Cardiac septum (tissue), 1 donor: ENCODE measurements around the gene FLOT2. TPM values are rescaled to one million over a fixed set of nuclear protein-coding genes. Genes with fewer than 3 reads are reported as not detected.
"Not testable (repeated sequence)": the region's sequence is repeated elsewhere in the genome, so short reads cannot be mapped to it uniquely, and the experiment has no call there.

Experiments used
- DNase-seq: peaks from one replicate; pipeline ENCODE4 v3.0.0-alpha.2; 2020; ENCODE audit warnings: low spot score
- intact Hi-C: fragments of 100-400 bp; cut with DNase I; formaldehyde crosslinking; loops from one replicate; pipeline ENCODE4 v1.14.0; 2022
- total RNA-seq: library from RNA; stranded (reverse); fragmentation: NEBNext Ultra II Directional; extraction: Animal tissue kit (Norgen Biotek cat#: 25700); gene quantifications from one replicate; pipeline ENCODE4 v1.2.1, GENCODE V29; 2021
- donor health status: DM: no; HTN: no; CAD: no.

FLOT2 gene
- total RNA-seq, 1 donor from 2014 or later, result 80.4 TPM

DNA sequence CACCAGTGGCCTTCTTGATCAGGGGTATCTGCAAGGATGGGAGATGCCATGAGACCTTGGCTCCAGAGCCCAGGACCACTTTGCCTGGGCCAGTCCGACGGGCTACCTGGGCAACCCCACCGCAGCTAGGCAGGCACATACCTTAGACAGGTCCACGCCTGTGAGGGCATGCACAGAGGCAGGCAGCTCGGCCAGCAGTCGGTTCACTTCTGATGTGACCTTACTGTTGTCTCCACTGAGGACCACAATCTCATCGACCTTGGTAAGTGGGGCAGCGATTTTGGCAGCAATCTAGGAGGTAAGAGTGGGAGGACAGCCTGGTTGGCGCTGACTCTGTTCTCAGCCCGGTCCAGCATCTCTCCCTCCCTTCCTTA is 17.0 kb downstream of the FLOT2 start:
- DNase-seq, result no peak
- intact Hi-C loops, result no loop called here

GRCh38 chr17:28879886-28880571 is 17.5 kb downstream of the FLOT2 start:
- no peak for DNase-seq
- intact Hi-C loops, result no loop called here

GRCh38 chr17:28878981-28879380 is 18.6 kb downstream of the FLOT2 start:
- no peak for DNase-seq
- intact Hi-C loops, result no loop called here

- DNase-seq, result no peak
- intact Hi-C loops, result no loop called here
Measured at GRCh38 chr17:28878158-28878910, 19.2 kb downstream of the FLOT2 start.

- intact Hi-C loops, DNase-seq: not testable (repeated sequence)
Measured at GRCh38 chr17:28877150-28877711, 20.3 kb downstream of the FLOT2 start.

DNA sequence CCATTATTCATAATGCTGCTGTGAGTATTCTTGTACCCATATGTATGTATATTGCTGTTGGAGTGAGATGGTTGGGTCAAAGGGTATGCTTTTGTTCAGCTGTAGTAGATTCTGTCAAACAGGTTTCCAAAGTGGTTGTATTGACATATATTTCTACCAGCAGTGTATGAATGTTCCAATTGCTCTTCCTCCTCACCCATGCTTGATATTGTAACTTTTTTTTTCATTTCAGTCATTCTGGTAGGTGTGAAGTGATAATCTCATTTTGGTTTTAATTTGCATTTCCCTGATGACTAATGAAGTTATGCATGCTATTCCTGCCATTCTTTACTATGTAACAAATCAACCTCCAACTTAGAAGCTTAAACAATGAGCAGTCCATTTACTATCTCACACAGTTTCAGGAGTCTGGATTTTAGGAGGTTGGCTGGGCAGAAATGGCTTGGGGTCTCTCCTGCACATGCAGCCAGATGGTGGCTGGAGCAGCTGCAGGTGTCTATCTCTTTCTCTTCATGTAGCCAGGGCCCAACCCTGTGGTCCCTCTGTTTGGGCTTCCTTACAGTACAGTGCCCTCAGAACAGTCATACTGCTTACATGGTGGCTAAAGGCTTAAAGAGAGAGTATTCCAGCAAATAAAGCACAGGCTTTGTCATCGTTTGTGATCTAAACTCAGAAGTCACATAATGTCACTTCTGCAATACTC is 21.5 kb downstream of the FLOT2 start:
- intact Hi-C loops, result no loop called here
- no peak for DNase-seq

DNA sequence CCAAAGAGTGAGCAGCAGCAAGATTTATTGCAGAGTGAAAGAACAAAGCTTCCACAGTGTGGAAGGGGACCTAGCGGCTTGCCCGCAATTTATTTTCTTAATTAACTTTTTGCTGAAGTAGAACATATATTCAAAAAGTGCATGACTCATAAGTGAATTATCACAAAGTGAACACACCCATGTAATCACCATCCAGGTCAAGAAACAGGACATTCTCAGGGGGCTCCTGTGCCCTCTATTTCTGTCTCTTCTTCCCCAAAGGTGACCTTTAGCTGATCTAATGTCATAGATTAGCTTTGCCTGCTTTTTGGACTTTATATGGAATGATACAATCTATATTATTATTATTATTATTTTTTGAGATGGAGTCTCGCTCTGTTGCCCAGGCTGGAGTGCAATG is 22.8 kb downstream of the FLOT2 start:
- intact Hi-C loops, result no loop called here
- no peak for DNase-seq

GRCh38 chr17:28873839-28874238 is 23.7 kb downstream of the FLOT2 start:
- intact Hi-C loops, result no loop called here
- no peak for DNase-seq

- intact Hi-C loops, result no loop called here
- DNase-seq, result no peak
Measured at GRCh38 chr17:28871056-28871579, 26.4 kb downstream of the FLOT2 start.

DNA sequence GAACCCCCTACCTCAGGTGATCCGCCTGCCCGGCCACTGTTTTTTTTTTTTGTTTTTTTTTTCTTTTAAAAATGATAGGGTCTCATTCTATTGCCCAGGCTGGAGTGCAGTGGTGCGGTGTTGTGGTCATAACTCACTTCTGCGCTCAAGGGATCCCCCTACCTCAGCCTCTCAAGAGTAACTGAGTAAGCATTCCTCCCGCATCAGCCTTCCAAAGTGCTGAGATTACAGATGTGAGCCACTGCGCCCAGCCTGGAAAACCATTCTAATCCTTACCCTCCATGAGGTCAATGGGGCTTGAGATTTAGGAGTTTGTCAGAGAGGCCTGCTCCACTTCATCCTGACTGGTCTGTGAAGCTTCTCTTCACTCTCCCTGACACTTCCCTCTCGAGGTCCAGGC is 30.3 kb downstream of the FLOT2 start:
- intact Hi-C loops, result no loop called here
- no peak for DNase-seq

- DNase-seq, result no peak
Measured at GRCh38 chr17:28865946-28866752, 31.4 kb downstream of the FLOT2 start.

GRCh38 chr17:28864991-28865849 is 32.3 kb downstream of the FLOT2 start:
- DNase-seq, result no peak

More at GRCh38 chr17:28865946-28866752, 31.4 kb downstream of the FLOT2 start:
- intact Hi-C loops, result no loop called here

DNA sequence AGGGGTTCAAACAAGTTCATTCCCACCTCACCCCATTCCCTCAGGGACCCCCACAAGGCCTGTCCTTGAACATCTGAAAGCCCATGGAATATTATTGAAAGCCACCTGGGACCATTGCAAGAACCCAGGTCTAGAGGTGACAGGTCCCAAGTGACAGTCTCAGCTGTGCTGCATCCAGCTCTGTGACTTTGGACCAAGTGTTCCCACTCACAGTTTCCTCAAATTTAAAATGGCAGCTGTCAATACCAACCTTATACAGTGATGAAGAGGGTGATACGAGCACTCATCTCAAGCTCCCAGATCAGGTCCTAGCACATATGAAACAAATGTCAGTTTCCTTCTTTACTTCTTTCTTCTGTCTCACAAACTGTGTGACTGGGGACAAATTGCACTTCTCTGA is 33.6 kb downstream of the FLOT2 start:
- no peak for DNase-seq
- intact Hi-C loops, result no loop called here

More at GRCh38 chr17:28864991-28865849, 32.3 kb downstream of the FLOT2 start:
- intact Hi-C loops, result no loop called here

GRCh38 chr17:28862561-28862960 is 35.0 kb downstream of the FLOT2 start:
- intact Hi-C loops, result no loop called here
- DNase-seq, result no peak

- DNase-seq, result no peak
- intact Hi-C loops, result no loop called here
Measured at GRCh38 chr17:28861393-28862203, 35.9 kb downstream of the FLOT2 start.

- DNase-seq, result no peak
- intact Hi-C loops, result no loop called here
Measured at GRCh38 chr17:28860363-28860808, 37.1 kb downstream of the FLOT2 start.

DNA sequence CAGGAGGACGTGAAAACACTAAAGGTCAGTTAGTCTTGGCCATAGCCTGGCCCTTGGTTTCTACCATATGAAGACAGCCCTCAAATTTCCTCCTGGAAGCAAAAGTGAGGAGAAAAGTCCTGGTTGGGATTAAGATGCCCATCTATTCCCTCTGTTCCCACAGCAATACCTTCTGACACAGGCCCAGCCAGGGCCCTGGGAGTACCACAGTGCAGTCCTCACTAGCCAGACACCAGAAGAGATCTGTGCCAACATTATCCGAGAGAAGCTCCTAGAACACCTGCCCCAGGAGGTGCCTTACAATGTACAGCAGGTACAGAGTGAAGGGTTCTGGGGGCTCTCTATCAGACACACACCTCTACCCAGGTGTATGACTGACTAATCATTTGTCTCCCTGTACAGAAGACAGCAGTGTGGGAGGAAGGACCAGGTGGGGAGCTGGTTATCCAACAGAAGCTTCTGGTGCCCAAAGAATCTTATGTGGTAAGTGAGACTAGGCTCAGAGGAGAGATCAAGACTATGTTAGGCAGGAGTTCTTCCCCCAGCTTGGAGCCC is 38.7 kb downstream of the FLOT2 start:
- intact Hi-C loops, result no loop called here
- DNase-seq, result no peak
